Effector memory CD4-positive, alpha-beta T cell (primary cell): Measurements from ENCODE around the gene DHRS12.

Experiments used
- DNase-seq, 3 donors: peaks; one replicate each; pipeline ENCODE4 v3.0.0-alpha.2; 2020
- H3K27ac ChIP-seq: 2 replicates; pipeline ENCODE4 v1.7.0; 2013; ENCODE audit warnings: mild to moderate bottlenecking, low read length, moderate library complexity; ENCODE audit not compliant: insufficient read depth, poor library complexity, severe bottlenecking
- H3K27me3 ChIP-seq: replicated peaks from 2 replicates; pipeline ENCODE4 v1.7.0; 2013; ENCODE audit warnings: mild to moderate bottlenecking, low read length; ENCODE audit not compliant: insufficient read depth, control insufficient read depth, poor library complexity, severe bottlenecking
- H3K36me3 ChIP-seq: 2 replicates; pipeline ENCODE4 v1.7.0; 2013; ENCODE audit warnings: mild to moderate bottlenecking, low read length, moderate library complexity; ENCODE audit not compliant: control insufficient read depth, insufficient read depth
- H3K4me1 ChIP-seq: 2 replicates; pipeline ENCODE4 v1.7.0; 2013; ENCODE audit warnings: low read length, mild to moderate bottlenecking; ENCODE audit not compliant: control insufficient read depth, insufficient read depth, poor library complexity, severe bottlenecking
- H3K4me3 ChIP-seq: 2 replicates; pipeline ENCODE4 v1.7.0; 2013; ENCODE audit warnings: low read length, low read depth, mild to moderate bottlenecking; ENCODE audit not compliant: insufficient read depth, poor library complexity, severe bottlenecking
- H3K9me3 ChIP-seq: 2 replicates; pipeline ENCODE4 v1.7.0; 2013; ENCODE audit warnings: mild to moderate bottlenecking, low read length, moderate library complexity; ENCODE audit not compliant: control insufficient read depth

DHRS12 gene

DNA sequence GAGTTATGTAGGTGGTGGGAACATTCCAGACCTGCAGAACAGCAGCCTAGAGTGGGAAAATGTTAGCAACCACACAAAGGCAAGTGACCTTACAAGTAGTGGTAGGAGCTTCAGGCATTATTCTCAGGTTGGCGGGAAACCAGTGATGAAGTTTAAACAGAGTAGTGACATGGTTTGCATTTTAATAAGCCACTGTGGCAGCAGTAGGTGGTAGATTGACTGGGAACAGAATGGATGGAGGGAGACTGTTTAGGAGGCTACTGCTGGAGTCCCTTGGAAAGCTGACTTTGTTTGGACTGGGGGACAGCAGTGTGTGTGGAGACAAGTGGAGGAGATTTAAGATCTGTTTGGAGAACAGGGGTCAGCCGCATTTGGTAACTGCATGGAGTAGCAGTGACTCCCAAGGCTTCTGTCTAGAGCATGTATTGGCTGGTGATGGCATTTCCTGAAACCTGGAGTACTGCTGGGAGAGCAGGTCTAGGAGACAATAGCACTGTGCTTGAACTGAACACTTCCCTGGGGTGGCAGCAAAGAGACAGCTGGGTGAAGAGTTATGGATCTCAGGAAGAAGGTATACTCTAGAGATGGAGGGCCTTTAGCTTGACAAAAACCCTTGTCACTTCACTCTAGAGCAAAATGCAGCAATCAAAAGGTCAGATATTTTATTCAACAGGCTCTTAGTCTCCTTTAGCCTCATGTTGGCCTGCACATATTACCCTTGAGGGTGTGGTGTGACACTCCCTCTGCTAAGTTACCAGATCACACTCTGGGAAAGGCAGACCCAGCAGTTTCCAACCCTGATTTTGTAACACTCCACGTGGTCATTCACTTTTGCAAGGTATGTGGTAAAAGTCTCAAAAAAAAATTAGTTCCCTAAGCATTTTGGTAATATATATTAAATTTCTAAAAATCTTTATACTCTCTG is 70.3 kb downstream of the DHRS12 start:
- H3K36me3 ChIP-seq, result peaks cover 14% of the 10 kb centered on the region
- H3K4me1 ChIP-seq, result peaks cover 11% of the 10 kb centered on the region
- no peaks in the 10 kb centered on the region for H3K9me3 ChIP-seq
- H3K27ac ChIP-seq, result no peak overlapping the region
- DNase-seq, result no peak
- no peaks in the 10 kb centered on the region for H3K27me3 ChIP-seq
- H3K4me3 ChIP-seq, result no peak overlapping the region

DNA sequence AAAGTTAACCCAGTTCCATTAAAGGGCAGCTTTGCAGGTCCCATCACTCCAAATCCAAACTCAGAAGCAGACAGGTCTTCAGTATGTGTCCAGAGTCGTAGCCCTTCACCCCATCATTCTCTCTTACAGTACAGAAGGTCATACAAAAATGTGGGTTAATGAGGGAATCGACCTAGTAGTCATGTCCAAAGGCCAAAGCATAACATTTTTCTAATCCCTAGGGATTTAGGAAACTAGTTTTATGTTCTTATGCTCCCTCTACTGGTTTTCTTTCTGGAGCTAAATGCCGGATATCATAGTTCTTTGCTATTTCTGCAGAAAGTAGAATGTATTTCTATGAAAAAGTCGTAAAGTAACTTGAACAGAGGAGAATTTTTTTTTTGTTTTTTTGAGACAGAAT is 72.2 kb downstream of the DHRS12 start:
- DNase-seq, result no peak
- peaks cover 11% of the 10 kb centered on the region for H3K4me1 ChIP-seq

GRCh38 chr13:51730927-51731326 is 73.0 kb downstream of the DHRS12 start:
- H3K27ac ChIP-seq, result no peak overlapping the region

More for the DNA sequence above, 72.2 kb downstream of the DHRS12 start:
- Histone ChIP-seq H3K36me3 (peaks cover 19% of the 10 kb centered on the region), H3K4me3 (no peak overlapping the region), H3K27me3 (no peaks in the 10 kb centered on the region), H3K9me3 (no peaks in the 10 kb centered on the region), H3K27ac (no peak overlapping the region)

GRCh38 chr13:51729866-51730553 is 74.0 kb downstream of the DHRS12 start:
- no peaks in the 10 kb centered on the region for H3K9me3 ChIP-seq
- no peak for DNase-seq
- peaks cover 19% of the 10 kb centered on the region for H3K36me3 ChIP-seq
- no peaks in the 10 kb centered on the region for H3K27me3 ChIP-seq
- no peak overlapping the region for H3K4me3 ChIP-seq
- H3K27ac ChIP-seq, result no peak overlapping the region
- peaks cover 11% of the 10 kb centered on the region for H3K4me1 ChIP-seq

More at GRCh38 chr13:51730927-51731326, 73.0 kb downstream of the DHRS12 start:
- H3K9me3 ChIP-seq, result no peaks in the 10 kb centered on the region
- H3K27me3 ChIP-seq, result no peaks in the 10 kb centered on the region
- peaks cover 11% of the 10 kb centered on the region for H3K4me1 ChIP-seq
- no peak for DNase-seq
- no peak overlapping the region for H3K4me3 ChIP-seq
- H3K36me3 ChIP-seq, result peaks cover 19% of the 10 kb centered on the region

- no peak for DNase-seq
- H3K27me3 ChIP-seq, result no peaks in the 10 kb centered on the region
- peaks cover 11% of the 10 kb centered on the region for H3K4me1 ChIP-seq
- peaks cover 19% of the 10 kb centered on the region for H3K36me3 ChIP-seq
- no peak overlapping the region for H3K27ac ChIP-seq
- no peak overlapping the region for H3K4me3 ChIP-seq
- no peaks in the 10 kb centered on the region for H3K9me3 ChIP-seq
Observed at GRCh38 chr13:51728972-51729371, 75.0 kb downstream of the DHRS12 start.

DNA sequence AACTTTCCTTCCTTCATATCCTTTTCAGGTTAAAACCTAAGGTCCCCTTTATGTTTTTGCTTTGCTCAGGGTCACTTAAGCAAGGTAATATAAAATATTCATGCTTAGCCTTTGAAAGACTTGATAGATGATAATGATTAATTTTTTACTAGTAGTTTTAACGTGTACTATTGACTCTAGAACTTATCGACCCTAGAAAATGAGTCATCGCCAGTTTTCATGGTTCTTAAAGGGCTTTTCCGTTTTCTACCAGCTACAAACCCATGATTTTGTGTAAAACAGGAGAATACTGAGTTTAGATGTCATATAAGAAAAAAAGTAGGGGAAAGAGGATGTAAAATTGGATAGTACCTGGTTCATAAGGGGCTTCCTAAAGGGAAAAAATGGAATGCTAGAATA is 75.7 kb downstream of the DHRS12 start:
- Histone ChIP-seq H3K4me3 (no peak overlapping the region), H3K9me3 (no peaks in the 10 kb centered on the region), H3K36me3 (peaks cover 19% of the 10 kb centered on the region), H3K27ac (no peak overlapping the region), H3K27me3 (no peaks in the 10 kb centered on the region), H3K4me1 (peaks cover 11% of the 10 kb centered on the region)
- no peak for DNase-seq

DNA sequence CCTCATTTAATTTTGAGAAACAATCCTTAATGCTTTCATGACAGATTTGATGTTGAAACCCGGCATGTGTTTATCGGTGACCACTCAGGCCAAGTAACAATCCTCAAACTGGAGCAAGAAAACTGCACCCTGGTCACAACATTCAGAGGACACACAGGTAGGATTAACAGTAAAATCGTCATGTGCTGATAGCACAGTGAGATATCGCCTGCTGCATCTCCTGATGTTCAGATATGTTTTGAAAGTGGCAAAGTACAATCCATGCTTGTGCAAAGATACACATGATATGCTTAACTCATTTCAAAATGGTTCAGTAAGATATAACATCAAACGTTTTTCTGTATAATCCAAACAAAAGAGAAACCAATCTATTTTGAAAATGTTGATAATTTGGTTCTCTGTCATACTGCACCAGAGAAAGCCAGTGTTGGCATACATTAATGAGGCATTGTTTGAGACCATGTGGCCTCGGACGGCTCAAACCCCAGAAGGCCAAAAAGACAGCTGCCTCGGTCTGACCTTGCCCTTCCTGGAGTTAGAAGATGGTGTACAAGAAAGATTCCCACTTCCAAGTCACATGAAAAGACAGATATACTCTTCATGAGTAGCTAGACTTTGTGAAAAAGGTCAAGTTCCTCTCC is 76.2 kb downstream of the DHRS12 start:
- H3K4me1 ChIP-seq, result peaks cover 11% of the 10 kb centered on the region
- DNase-seq, result no peak
- H3K9me3 ChIP-seq, result no peaks in the 10 kb centered on the region
- H3K36me3 ChIP-seq, result peaks cover 19% of the 10 kb centered on the region
- no peak overlapping the region for H3K27ac ChIP-seq
- no peak overlapping the region for H3K4me3 ChIP-seq
- no peaks in the 10 kb centered on the region for H3K27me3 ChIP-seq

DNA sequence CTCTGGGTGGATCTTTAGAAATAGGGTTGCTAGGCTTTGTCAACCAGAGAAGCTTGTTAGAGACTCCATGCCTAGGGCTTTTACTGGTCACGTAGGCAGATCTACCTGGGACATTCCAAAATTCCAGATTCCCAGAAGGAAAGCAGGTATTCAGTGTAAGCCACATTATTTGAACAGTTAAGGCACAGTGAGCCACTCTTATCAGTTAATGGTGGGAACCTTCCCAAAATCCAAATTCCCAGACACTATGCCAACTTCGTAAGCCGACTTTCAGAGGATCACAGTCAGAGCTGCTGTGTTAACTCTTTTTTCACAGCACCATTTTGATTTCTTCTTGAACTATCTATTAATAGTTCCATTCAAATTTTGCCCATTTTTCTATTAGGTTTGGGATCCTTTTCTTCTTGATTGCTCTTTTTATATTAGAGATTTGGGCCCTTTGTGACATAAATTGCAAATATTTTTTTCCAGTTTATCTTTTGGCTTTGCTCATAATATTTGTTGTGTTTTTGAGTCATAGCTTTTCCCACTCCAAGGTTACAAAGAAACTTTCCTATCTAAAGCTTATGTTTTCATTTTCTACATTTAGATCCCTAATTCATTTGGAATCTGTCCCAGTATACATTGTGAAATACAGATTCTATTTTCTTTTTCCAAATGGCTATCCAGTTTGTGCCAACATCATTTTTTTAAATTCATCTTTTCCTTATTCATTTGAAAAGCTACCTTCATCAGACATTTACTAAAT is 77.3 kb downstream of the DHRS12 start:
- H3K27ac ChIP-seq, result no peak overlapping the region
- peaks cover 11% of the 10 kb centered on the region for H3K4me1 ChIP-seq
- no peak for DNase-seq
- H3K36me3 ChIP-seq, result peaks cover 19% of the 10 kb centered on the region
- no peak overlapping the region for H3K4me3 ChIP-seq
- no peaks in the 10 kb centered on the region for H3K27me3 ChIP-seq
- H3K9me3 ChIP-seq, result no peaks in the 10 kb centered on the region

DNA sequence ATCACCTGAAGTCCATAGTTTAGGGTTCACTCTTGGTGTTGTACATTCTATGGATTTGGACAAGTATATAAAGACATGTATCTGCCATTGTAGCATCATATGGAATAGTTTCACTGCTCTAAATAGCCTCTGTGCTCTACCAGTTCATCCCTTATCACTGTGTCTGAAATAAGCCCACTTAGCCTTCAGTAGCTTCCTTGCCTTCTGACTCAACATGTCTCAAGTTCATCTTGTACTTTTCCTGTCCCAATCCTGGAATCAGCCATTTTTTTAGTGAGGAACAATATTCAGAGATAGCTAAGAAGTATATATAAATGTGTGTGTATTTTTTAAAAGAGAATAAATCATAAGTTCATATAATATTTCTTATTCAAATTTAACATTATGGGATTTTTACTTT is 79.2 kb downstream of the DHRS12 start:
- Histone ChIP-seq H3K27ac (no peak overlapping the region), H3K36me3 (peaks cover 9% of the 10 kb centered on the region), H3K4me1 (no peaks in the 10 kb centered on the region), H3K9me3 (no peaks in the 10 kb centered on the region), H3K27me3 (no peaks in the 10 kb centered on the region), H3K4me3 (no peak overlapping the region)
- no peak for DNase-seq
